BJ (cell line): ENCODE measurements around the gene ACOX1. TPM values are rescaled to one million over a fixed set of nuclear protein-coding genes. Genes with fewer than 3 reads are reported as not detected.

Experiments used
- CTCF ChIA-PET: fragments of 350-600 bp; formaldehyde crosslinking; extraction: SDS; loops from one replicate; lab custom pipeline; 2021; ENCODE audit warnings: antibody characterized with exemption, inconsistent platforms; lab: Yijun Ruan, JAX
- POLR2A ChIA-PET: fragments of 300-600 bp; sonication (Branson Sonifier 250); formaldehyde crosslinking; extraction: SDS; loops from one replicate; lab custom pipeline; 2021; ENCODE audit warnings: antibody characterized with exemption; lab: Charles Lee
- DNase-seq: peaks from one replicate; pipeline ENCODE4 v3.0.0-alpha.2; 2011; ENCODE audit warnings: low read depth
- H3K27me3 ChIP-seq: 2 replicates; pipeline ENCODE4 v1.6.0; 2011; ENCODE audit warnings: low read length; ENCODE audit not compliant: control insufficient read depth, insufficient read depth
- H3K36me3 ChIP-seq: 2 replicates; pipeline ENCODE4 v1.5.1; 2011; ENCODE audit warnings: low read length; ENCODE audit not compliant: control insufficient read depth, insufficient read depth
- H3K4me3 ChIP-seq: 2 replicates; pipeline ENCODE4 v1.5.1; 2011; ENCODE audit warnings: low read depth, mild to moderate bottlenecking, control low read depth, low read length
- CTCF ChIP-seq: IDR thresholded peaks from 2 replicates; pipeline ENCODE4 v1.5.1; 2011; ENCODE audit warnings: low read depth, mild to moderate bottlenecking, control low read depth, inconsistent platforms, low read length, moderate library complexity; ENCODE audit not compliant: insufficient read depth
- polyA plus RNA-seq: library from polyadenylated mRNA; depleted of rRNA; stranded (reverse); fragments of >200 nt; gene quantifications from 2 replicates; pipeline ENCODE4 v1.2.3, GENCODE V29; 2011

Gene ACOX1
- polyA plus RNA-seq, 1 experiment = 33.6 TPM

DNA sequence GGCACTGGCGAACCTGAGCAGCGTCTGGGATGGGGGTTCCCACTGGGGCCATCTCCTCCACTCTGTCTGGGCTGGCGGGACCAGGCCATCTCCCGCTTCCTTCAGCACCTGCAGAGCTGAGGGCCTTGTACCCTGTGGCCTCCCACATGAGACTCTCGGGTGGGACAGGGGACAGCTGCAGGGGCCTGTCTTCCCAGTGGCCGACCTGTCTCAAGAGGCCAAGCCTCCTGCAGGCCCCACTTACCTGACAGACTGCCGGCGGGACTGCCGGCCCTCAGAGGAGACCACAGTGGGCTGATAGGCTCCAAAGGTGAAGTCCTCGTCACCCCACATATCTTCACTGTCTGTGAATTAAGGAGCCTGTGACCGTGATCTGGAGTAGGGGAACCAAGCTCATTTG, 53.9 kb downstream of the ACOX1 start:
- Histone ChIP-seq H3K4me3 (no peak overlapping the region), H3K36me3 (peaks cover 1% of the 10 kb centered on the region), H3K27me3 (no peaks in the 10 kb centered on the region)
- ChIA-PET CTCF (interaction anchor here (1.1 to 1.5 kb wide), 2 partner anchors 15 to 20 kb away, joined by 4 to 7 read pairs; partner anchors contain the start of gene MRPL38), POLR2A (no interaction called here)
- no peak for TF ChIP-seq CTCF
- no peak for DNase-seq

GRCh38 chr17:75922963-75923874, 55.7 kb downstream of the ACOX1 start:
- ChIA-PET CTCF (interaction anchor here (1.5 to 1.7 kb wide), 2 partner anchors 12 to 82 kb away, joined by 3 to 4 read pairs; no protein-coding TSS in a partner anchor), POLR2A (no interaction called here)
- Histone ChIP-seq H3K4me3 (no peak overlapping the region), H3K36me3 (peaks cover 1% of the 10 kb centered on the region), H3K27me3 (no peaks in the 10 kb centered on the region)
- TF ChIP-seq CTCF = no peak
- DNase-seq = no peak

GRCh38 chr17:75922173-75922961, 56.6 kb downstream of the ACOX1 start:
- no peak for DNase-seq
- TF ChIP-seq CTCF = no peak
- H3K36me3 ChIP-seq = peaks cover 1% of the 10 kb centered on the region
- no peaks in the 10 kb centered on the region for H3K27me3 ChIP-seq
- CTCF ChIA-PET = interaction anchor here (1.5 kb wide), 2 partner anchors 17 to 83 kb away, joined by 3 to 4 read pairs; no protein-coding TSS in a partner anchor
- POLR2A ChIA-PET = no interaction called here
- no peak overlapping the region for H3K4me3 ChIP-seq

DNA sequence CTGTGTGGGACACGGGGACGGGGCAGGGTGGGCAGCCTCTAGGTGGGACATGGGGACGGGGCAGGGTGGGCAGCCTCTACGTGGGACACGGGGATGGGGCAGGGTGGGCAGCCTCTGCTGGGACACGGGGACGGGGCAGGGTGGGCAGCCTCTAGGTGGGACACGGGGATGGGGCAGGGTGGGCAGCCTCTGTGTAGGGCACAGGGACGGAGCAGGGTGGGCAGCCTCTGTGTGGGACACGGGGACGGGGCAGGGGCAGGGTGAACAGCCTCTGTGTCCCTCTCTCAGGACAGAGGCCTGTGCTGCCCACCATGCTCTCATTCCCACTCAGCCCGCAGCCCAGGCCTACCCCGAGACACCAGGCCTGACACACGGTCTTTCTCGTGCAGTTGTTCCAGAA, 57.4 kb downstream of the ACOX1 start:
- Histone ChIP-seq H3K27me3 (no peaks in the 10 kb centered on the region), H3K4me3 (no peak overlapping the region), H3K36me3 (peaks cover 1% of the 10 kb centered on the region)
- ChIA-PET POLR2A (no interaction called here), CTCF (interaction anchor here (1.5 kb wide), 2 partner anchors 16 to 83 kb away, joined by 3 to 4 read pairs; no protein-coding TSS in a partner anchor)
- no peak for DNase-seq
- no peak for TF ChIP-seq CTCF

- ChIA-PET POLR2A (no interaction called here), CTCF (interaction anchor here (0.8 to 1.3 kb wide), 2 partner anchors 15 to 85 kb away, joined by 3 to 4 read pairs; partner anchors contain the start of gene MRPL38)
- H3K36me3 ChIP-seq = no peaks in the 10 kb centered on the region; the same call in none of the 2 replicates
- H3K27me3 ChIP-seq = no peaks in the 10 kb centered on the region
- DNase-seq = no peak
- no peak for TF ChIP-seq CTCF
- H3K4me3 ChIP-seq = no peak overlapping the region
These were observed 58.9 kb downstream of the ACOX1 start for GRCh38 chr17:75920045-75920560.
